NAMALWA (cell line): Measurements from ENCODE around the gene MANEA.

ENCODE experiments used
- DNase-seq: peaks from one replicate; pipeline ENCODE4 v3.0.0-alpha.2; 2015; ENCODE audit warnings: low spot score

The MANEA gene

DNA sequence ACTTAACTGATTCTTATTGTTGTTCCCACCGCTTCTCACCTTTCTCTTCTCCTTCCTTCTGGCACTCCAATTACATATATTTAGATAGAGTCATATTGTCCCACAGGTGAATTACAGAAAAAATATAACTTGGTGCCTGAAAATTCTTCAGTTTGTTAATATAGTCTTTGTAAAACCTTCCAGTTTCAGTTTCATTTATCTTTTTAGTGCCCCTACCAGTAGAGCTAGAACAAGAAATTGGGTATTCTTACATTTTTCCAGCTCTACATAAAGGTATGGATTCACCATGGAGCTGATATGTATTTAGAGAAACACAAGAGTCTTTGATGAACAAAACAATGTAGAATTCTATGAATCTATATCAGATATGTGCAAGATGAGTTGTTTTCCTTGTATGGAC, 10.7 kb downstream of the MANEA start:
- DNase-seq = no peak

DNA sequence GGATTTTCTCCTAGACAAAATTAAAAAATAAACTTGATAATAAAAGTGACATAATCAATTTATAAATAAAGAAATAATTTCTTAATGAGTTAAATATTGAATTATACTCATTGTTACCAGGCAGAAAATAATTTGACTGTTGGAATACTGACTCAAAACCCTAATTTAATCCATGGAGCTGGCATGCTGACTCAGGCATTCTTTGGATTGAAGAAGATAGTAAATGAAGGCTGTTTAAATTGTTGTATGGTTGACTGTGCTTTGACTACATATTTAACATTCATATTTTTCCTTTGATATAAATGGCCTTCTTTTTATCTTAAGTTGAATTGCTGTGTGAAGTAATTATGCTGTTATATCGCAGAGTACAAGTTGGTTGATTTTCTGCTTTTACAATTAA, 11.7 kb downstream of the MANEA start:
- DNase-seq = no peak

- DNase-seq = no peak
Measured at GRCh38 chr6:95589826-95590570, 12.7 kb downstream of the MANEA start.

DNA sequence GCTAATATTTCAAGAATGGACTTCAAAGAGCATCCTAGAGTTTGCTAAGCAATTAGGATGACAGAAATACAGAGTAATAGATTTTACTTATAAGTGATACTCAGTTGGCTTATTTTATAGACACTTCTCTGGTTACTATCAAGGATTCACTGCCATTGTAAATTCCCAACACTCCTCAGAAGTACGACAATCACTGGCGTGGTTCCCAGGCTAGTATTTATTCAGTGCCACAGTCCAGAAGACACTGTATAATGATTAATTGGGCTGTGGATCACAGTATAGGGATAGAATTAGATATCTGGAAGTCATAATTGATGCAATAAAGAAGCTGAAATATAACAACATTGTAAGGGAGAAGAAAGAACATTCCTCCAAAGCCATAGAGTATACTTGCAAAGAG, 15.7 kb downstream of the MANEA start:
- DNase-seq = no peak

DNA sequence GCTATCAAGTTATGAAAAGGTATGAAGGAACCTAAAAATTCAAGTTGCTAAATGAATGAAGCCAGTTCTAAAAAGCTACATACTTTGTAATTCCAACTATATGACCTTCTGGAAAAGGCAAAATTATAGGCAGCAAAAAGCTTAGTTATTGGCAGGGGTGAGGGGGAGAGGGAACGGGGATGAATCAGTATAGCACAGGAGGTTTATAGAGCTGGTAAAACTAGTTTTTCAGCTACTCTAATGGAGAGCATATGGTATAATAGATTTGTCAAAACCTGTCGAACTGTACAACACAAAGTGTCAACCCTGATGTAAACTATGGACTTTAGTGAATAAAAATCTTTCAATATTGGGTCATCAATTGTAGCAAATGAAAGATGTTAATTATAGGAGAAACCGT, 18.7 kb downstream of the MANEA start:
- no peak for DNase-seq

GRCh38 chr6:95599706-95600105, 22.4 kb downstream of the MANEA start:
- no peak for DNase-seq

DNA sequence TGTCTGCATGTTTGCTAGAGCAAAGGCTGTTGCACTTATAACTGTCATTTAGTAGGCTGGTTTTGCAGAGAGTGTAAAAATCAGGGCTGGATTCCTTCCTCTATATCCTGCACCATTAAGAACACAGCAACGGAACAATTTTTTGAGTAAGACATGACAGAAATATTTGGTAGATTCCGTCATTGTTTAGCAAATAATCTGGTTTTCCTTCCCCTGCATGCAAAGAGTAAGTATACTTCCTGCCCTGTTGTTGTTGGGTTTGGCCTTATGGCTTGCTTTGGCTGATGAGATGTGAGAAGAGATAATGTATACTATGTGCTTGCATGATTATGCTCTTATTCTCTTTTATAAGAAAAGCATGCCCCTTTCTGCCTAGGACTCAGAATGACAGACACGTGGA, 23.8 kb downstream of the MANEA start:
- no peak for DNase-seq

GRCh38 chr6:95614094-95614493, 36.8 kb downstream of the MANEA start:
- DNase-seq = no peak

- no peak for DNase-seq
Measured at GRCh38 chr6:95629551-95629950, 52.2 kb downstream of the MANEA start.

DNA sequence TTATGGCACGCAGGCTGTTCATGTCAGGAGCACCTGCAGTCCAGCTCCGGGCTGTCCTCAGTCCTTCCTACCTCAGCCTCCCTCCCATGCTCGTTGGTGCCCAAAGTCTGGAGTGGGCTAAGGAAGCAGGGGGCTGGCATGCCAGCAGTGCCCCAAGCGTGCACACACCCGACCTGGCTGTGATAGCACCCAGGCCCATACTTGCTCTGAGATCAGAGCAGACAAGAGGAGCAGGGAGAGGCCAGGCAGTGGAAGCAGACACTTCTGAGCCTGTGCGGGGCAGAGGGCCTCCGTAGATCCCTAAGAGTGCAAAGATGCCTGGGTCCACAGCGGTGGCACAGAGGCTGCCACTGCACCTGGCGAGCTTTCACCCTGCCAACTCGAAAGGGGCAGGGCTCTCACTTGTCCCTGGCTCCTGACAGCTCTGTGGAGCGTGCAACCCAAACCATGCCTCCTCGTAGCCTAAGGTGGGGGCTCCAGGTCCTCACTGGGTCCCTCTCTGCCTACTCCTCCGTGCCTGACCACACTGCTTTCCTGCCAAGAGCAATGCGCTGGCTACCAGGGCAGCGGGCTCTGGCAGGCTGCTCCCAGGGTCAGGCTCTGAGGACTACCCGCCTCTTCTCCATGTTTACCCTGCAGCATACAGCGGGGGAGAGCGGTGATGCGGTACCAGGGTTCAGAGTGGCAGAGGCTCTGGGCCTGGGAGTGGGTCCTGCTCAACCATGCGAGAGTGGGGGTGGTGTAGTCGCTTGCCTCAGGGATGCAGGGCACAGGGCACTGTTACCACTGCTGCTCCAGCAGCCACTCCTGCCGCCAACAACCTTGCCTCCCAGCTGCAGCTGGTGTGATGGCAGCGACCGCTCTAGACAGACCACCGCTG, 59.5 kb downstream of the MANEA start:
- no peak for DNase-seq

- peak; percentile 28 for DNase-seq
Measured at GRCh38 chr6:95648636-95649035, 71.3 kb downstream of the MANEA start.

GRCh38 chr6:95649451-95649850, 72.1 kb downstream of the MANEA start:
- no peak for DNase-seq

DNA sequence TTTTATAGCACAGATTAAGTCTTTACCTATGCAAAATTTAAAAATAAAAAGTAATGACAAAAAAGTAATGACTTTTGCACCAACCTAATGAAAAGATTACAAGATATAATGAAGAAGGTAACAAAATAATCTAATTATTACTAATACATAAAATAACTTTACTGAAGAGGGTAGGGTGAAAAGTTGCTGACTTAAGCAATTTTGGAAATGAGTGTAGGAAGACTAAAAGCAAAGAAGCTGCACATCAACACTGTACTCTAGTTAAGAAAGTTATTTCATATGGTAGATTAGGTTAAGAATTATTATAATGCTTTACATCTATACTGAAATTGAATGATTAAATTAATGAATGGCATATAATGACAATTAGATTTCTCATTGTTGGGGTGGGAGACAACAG, 76.8 kb downstream of the MANEA start:
- DNase-seq = no peak

DNA sequence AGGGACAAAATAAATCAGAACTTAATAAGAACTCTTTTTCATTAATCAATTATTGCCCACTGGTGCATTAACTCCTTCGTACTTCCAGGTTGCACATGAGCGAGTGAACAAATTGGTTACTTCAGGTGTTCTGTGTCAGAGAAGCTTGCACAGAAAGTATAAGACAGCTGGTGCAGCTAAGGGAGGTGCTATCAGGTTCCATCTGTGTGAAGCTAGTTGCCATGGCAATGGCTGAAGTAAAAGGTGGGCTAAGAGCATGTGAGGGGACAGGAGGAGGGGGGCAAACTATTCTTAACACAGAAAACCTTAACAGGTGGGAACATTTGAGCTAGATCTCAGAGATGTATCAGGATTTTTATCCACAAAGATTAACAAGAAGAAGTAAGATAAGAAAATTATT, 81.6 kb downstream of the MANEA start:
- no peak for DNase-seq
